NCI-H526 (cell line): ENCODE results near the gene SUGCT.
"Not testable (repeated sequence)": the region's sequence is repeated elsewhere in the genome, so short reads cannot be mapped to it uniquely, and the experiment has no call there.

Experiments
- DNase-seq, 2 experiments: peaks; one replicate each; lab custom pipeline; 2025; lab: John Stamatoyannopoulos, UW

SUGCT gene

GRCh38 chr7:40405991-40406390, 271.2 kb downstream of the SUGCT start:
- no peak for DNase-seq

DNA sequence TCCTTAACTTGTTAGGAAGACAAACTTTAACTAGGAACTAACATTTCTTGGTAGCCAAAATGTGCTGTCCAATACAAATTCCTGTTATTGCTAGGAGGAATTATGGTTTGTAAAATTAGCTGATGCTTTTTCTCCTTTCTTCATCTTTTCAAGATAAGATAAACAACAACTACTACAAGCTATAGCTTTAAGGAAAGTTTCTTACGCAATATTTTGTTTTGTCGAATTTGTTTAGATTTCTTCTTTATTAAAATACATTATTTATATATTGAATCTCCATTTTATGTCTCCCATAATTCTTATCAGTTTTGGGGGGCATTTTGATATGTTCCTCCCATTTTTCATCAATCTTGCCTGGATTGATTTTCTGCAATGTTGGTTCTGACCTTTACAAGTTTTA, 277.5 kb downstream of the SUGCT start:
- no peak for DNase-seq

- DNase-seq = not testable (repeated sequence)
Observed at GRCh38 chr7:40414704-40415103, 279.9 kb downstream of the SUGCT start.

- no peak for DNase-seq
Observed at GRCh38 chr7:40418448-40418847, 283.6 kb downstream of the SUGCT start.

DNA sequence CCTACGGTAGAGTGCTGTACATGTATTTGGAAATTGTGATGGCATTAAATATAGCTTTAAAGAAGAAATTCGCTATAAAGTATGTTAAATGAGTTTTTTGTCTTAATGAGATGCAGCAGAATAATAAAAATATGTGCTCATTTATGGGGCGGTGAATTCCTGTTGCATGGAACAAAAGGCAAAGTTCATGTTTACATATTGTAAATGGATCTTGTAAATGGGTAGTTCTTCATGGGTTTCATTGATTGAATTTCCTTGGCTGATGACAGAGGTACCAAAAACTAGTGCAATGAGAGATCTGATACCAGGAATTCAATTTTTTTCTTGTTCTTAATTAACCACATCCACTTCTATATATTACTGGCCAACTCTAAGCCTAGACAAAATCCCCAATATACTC, 284.2 kb downstream of the SUGCT start:
- DNase-seq = no peak

- no peak for DNase-seq
Observed at GRCh38 chr7:40419806-40420205, 285.0 kb downstream of the SUGCT start.

- DNase-seq = no peak
Observed at GRCh38 chr7:40421433-40421832, 286.6 kb downstream of the SUGCT start.

GRCh38 chr7:40425696-40426095, 290.9 kb downstream of the SUGCT start:
- DNase-seq = no peak

GRCh38 chr7:40428421-40428820, 293.6 kb downstream of the SUGCT start:
- no peak for DNase-seq

DNA sequence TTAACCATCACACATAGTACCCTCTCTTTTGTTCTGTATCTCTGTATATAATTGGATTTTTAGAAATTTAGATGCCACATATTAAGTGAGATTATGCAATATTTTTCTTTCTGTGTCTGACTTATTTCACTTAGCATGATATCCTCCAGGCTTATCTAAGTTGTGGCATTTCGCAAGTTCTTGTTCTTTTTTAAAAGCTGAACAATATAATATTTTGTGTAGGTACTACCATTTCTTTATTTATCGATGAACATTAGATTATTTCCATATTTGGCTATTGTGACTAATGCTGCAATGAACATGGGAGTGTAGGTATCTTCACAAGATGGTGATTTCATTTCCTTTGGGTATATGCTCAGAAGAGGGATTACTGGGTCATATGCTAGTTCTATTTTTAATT, 295.0 kb downstream of the SUGCT start:
- DNase-seq = no peak

GRCh38 chr7:40432046-40432445, 297.2 kb downstream of the SUGCT start:
- DNase-seq = no peak

- no peak for DNase-seq
Observed at GRCh38 chr7:40436710-40437109, 301.9 kb downstream of the SUGCT start.

DNA sequence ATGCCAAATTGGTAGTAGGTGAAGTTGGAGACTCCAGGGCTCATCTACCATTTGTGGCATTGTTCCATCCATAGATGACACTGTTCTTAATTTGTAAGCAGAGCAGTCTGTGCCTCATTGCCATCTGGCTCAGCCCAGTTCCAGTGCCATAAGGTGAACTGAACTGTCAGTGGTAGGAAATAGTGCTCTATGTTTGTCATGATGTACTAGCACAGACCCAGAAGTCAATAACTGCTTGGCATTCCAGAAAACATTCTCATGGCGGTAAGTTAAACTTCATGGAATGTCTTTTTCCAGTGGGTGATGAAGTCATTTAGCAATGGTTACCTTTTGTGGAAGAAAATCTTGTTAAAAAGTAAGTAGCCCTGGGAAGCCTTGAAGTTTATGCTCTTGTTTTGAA, 302.7 kb downstream of the SUGCT start:
- DNase-seq = no peak

DNA sequence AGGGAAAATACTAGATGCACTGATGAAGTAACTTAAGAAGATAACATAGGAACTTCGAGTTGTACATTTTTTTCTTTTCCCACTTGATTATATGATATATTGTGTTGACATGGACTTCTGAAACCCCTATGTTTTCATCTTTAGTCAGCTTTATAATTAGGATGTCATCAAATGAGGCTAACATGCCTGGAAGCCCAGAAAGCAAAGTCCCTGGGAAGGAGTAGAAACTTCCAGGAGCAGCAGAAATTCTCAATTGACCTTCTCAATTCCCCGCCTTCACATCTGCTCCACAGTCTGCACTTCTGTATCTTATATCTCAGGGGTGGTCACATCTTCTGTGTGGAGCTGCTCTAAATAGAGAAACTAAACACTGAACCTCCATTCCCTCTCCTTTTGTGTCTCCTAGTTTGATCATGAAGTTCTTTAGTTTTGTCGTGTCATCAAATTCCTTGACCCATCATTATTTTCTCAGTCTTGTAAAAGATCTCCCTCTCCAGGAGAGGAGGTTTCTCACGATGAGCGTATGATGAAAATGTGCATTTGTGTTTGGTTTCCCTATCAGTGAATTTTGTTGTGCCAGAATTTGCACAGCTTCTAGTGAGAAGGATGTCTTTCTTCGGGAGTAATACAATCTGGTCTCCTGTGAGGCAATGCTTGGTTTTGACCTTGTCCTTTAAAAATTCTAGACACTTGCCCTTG, 303.3 kb downstream of the SUGCT start:
- no peak for DNase-seq

DNA sequence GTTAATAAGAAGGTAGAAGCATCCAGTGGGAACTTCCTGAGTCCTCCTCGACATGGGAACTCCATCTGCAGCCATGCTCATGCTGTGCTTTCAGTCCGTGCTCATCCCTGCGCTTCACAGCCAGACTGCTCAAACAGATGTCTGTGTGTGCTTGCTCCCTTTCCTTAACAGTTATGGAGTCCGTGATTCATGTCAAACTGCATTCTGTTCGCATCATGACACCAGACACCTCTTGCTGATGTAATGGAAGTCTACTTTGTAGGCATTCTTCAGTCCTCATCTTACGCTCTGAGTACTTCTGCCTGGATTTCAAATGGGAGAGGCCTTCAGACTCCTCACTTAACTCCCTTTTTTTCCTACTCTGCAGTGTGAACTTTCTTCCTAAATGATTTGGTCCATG, 304.9 kb downstream of the SUGCT start:
- no peak for DNase-seq

DNA sequence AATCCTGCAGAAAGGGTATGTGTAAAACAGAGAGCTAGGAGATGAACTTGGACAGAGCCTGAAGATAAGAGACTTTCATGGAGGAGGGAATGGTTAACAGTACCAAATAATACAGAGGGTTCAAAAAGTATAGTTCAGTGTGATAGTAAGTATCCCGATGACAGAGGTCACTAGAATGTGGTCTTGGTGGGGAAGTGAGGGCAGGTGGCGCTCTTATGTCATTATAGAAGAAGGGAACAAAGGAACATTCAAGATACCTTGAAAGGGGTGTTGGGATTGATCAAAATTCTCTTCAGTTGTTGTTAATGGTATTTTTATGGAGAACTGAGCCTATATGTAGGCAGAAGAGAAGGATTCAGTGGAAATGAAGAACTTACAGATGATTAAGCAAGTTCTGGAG, 312.5 kb downstream of the SUGCT start:
- no peak for DNase-seq

- DNase-seq = no peak
Observed at GRCh38 chr7:40455485-40455884, 320.7 kb downstream of the SUGCT start.

DNA sequence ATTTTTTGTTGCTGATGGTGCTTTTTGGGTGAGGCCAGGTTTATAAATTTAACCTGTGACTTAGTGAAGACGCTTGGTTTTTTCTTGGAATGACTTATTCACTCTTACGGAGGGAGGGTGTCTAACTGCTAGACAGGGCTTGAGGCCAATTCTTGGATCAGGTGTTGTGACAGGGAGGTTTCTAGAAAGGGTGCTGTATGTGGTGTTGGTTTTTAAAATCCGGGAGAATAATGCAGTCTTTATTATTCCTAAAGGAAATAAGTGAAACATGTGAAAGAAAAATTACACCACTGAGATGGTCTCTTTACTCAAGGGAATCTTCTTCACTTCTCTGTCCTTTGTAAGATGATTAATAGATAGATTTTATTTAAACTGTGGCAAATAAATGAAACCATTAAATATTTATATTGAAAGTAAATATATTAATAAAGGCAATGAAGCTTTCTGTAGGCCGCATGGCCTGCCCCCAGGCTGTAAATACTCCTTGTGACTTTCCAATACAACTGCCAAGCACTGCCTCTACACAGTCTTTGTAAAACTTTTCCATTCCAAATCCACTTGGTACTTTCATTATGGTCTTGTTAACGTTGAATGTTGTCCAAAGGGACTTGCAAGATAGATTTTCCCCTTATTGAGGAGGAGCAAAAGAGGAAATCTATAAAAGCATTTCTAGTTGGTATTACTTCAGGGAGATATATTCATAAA, 323.1 kb downstream of the SUGCT start:
- DNase-seq = no peak

DNA sequence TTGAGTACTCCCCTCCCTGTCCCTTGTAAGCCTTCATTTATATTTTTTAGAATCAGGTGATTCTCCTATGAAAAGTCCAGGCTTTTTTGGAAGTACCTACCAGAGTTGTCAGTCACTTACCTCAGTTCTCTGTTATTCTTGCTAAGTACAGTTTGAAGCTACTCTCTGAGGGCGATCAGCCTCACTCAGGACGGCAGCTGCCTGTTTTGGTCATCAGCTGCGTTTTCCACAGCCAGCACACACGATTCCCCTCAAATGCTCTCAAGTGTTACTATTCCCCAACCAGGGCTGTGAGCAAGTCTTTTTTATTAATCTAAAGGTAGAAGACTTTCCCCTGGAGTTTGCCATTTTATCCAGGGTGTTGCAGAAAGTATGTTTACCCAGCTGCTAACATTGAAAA, 328.6 kb downstream of the SUGCT start:
- no peak for DNase-seq

GRCh38 chr7:40468891-40469864, 334.4 kb downstream of the SUGCT start:
- DNase-seq = no peak

DNA sequence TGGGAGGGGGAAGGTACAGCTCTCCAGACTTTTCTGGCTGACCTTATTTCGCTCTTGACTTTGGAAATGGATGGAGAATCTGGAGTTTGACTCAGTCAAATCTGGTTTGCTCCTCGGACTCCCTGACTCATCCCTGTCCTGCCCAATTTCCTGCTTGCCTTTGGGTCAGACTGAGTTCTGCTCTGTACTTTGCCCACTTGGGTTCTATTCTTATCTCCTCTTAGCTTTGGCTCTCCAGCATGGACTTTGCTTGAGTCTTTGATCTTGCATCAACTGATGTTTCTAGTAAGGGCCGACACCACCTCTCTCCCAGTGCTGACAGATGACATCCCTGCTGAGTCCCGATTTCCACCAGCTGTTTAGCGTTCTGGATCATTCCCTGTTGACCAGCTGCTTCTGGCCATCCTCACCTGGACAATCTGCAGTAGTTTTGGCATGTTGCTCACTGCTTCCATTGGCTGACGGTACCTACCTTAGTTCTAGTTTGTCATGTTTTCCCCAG, 335.3 kb downstream of the SUGCT start:
- DNase-seq = no peak

DNA sequence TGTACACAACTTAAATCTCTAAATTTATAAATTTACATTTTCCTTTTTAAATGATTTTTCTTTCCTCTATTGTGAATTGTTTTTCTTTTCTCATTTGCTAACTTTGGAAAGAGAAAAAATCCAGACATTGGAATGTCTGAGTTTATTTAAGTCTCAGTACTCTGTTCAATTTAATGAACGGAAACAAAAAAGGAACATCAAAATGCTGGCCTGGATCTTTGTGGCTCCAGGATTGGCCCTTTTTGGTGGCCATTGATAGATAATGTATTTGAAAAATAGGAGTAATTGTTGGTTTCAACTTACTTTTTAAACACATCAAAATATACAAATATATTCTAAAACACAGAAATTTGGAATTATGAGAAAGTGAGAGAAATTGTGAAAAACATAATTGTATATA, 336.0 kb downstream of the SUGCT start:
- no peak for DNase-seq
